ENCODE data around the gene PPP6R1.

Gene PPP6R1

GRCh38 chr19:55283548-55284377 is 24.9 kb upstream of the PPP6R1 start, which contains the start of gene BRSK1:
TSS of gene BRSK1 (plus strand) at chr19:55283997. CDS start at chr19:55284443, 446 bp downstream.
- peak; percentile 51 for DNase-seq (ENCODE audit: low read depth)

GRCh38 chr19:55279770-55280643 is 21.2 kb upstream of the PPP6R1 start, which contains the start of gene HSPBP1:
TSS of gene HSPBP1 (minus strand) at chr19:55280110. CDS start at chr19:55279608, 502 bp downstream.
- DNase-seq (ENCODE audit: low read depth), result peak; percentile 90

GRCh38 chr19:55279340-55279739 is 20.5 kb upstream of the PPP6R1 start:
- no peak for DNase-seq (ENCODE audit: low read depth)

- DNase-seq (ENCODE audit: low read depth), result no peak
Observed at GRCh38 chr19:55278391-55279135, 19.7 kb upstream of the PPP6R1 start.

GRCh38 chr19:55277494-55277893 is 18.7 kb upstream of the PPP6R1 start:
- DNase-seq (ENCODE audit: low read depth), result no peak

GRCh38 chr19:55276720-55277430 is 18.1 kb upstream of the PPP6R1 start:
- DNase-seq (ENCODE audit: low read depth), result no peak

- DNase-seq (ENCODE audit: low read depth), result no peak
Observed at GRCh38 chr19:55275851-55276719, 17.3 kb upstream of the PPP6R1 start.

- DNase-seq (ENCODE audit: low read depth), result no peak
Observed at GRCh38 chr19:55273978-55274707, 15.3 kb upstream of the PPP6R1 start.

- no peak for DNase-seq (ENCODE audit: low read depth)
Observed at GRCh38 chr19:55272142-55272541, 13.3 kb upstream of the PPP6R1 start.

- DNase-seq (ENCODE audit: low read depth), result no peak
Observed at GRCh38 chr19:55270172-55270942, 11.5 kb upstream of the PPP6R1 start.

GRCh38 chr19:55269299-55269698 is 10.5 kb upstream of the PPP6R1 start:
- no peak for DNase-seq (ENCODE audit: low read depth)

GRCh38 chr19:55266840-55267239 is 8.0 kb upstream of the PPP6R1 start:
- DNase-seq (ENCODE audit: low read depth), result no peak

- DNase-seq (ENCODE audit: low read depth), result no peak
Observed at GRCh38 chr19:55266404-55266803, 7.6 kb upstream of the PPP6R1 start.

GRCh38 chr19:55265723-55266386 is 7.0 kb upstream of the PPP6R1 start:
- DNase-seq (ENCODE audit: low read depth), result no peak

GRCh38 chr19:55265173-55265572 is 6.4 kb upstream of the PPP6R1 start:
- DNase-seq (ENCODE audit: low read depth), result no peak

- DNase-seq (ENCODE audit: low read depth), result no peak
Observed at GRCh38 chr19:55264531-55264930, 5.7 kb upstream of the PPP6R1 start.

- DNase-seq (ENCODE audit: low read depth), result no peak
Observed at GRCh38 chr19:55262359-55262758, 3.5 kb upstream of the PPP6R1 start.

GRCh38 chr19:55261671-55262126 is 2.9 kb upstream of the PPP6R1 start:
- no peak for DNase-seq (ENCODE audit: low read depth)

Measured in stimulated activated CD4-positive, alpha-beta T cell treated with anti-CD3 and anti-CD28 coated beads, Interleukin-2, amount 100 ng/mL, for 4 hours (primary cell).